AG04449 (cell line): Measurements from ENCODE around the gene PDE8B.

Source experiments
- CTCF ChIA-PET: fragments of 350-600 bp; formaldehyde crosslinking; extraction: SDS; loops from one replicate; lab custom pipeline; 2021; ENCODE audit warnings: antibody characterized with exemption; lab: Yijun Ruan, JAX
- POLR2A ChIA-PET: fragments of 400-600, 350-600 bp; formaldehyde crosslinking; extraction: SDS; loops from one replicate; lab custom pipeline; 2020; ENCODE audit warnings: antibody characterized with exemption, inconsistent platforms; lab: Yijun Ruan, JAX
- DNase-seq: peaks from one replicate; pipeline ENCODE4 v3.0.0-alpha.2; 2010; ENCODE audit warnings: low read depth, low spot score
- H3K4me3 ChIP-seq: 2 replicates; pipeline ENCODE4 v1.5.1; 2011; ENCODE audit warnings: low read depth, mild to moderate bottlenecking, control low read depth, low read length
- CTCF ChIP-seq: IDR thresholded peaks from one replicate; pipeline ENCODE4 v1.5.1; 2011; ENCODE audit warnings: mild to moderate bottlenecking, moderate library complexity, low read length, control low read depth, inconsistent platforms; ENCODE audit not compliant: insufficient read depth; ENCODE audit errors: missing control alignments

PDE8B gene

GRCh38 chr5:77391240-77391765, 180.8 kb downstream of the PDE8B start:
- no peak overlapping the region for H3K4me3 ChIP-seq
- TF ChIP-seq CTCF = no peak
- ChIA-PET POLR2A (no interaction called here), CTCF (interaction anchor here (1.2 kb wide), 1 partner anchor 101 kb away, joined by 3 read pairs; the partner anchor contains the start of gene WDR41)
- DNase-seq = no peak

GRCh38 chr5:77394064-77394715, 183.7 kb downstream of the PDE8B start:
- CTCF ChIA-PET = no interaction called here
- H3K4me3 ChIP-seq = no peak overlapping the region
- DNase-seq = no peak
- TF ChIP-seq CTCF = no peak
- POLR2A ChIA-PET = no interaction called here

GRCh38 chr5:77396017-77396416, 185.5 kb downstream of the PDE8B start:
- no peak for TF ChIP-seq CTCF
- CTCF ChIA-PET = no interaction called here

GRCh38 chr5:77397686-77398292, 187.3 kb downstream of the PDE8B start:
- CTCF ChIA-PET = no interaction called here
- DNase-seq = no peak
- POLR2A ChIA-PET = interaction anchor here (0.7 kb wide), 1 partner anchor 95 kb away, joined by 3 read pairs; no protein-coding TSS in a partner anchor
- H3K4me3 ChIP-seq = no peak overlapping the region
- no peak for TF ChIP-seq CTCF

More at GRCh38 chr5:77396017-77396416, 185.5 kb downstream of the PDE8B start:
- POLR2A ChIA-PET = no interaction called here
- H3K4me3 ChIP-seq = no peak overlapping the region
- no peak for DNase-seq

GRCh38 chr5:77398458-77398857, 188.0 kb downstream of the PDE8B start:
- ChIA-PET CTCF (no interaction called here), POLR2A (no interaction called here)
- no peak for DNase-seq
- no peak overlapping the region for H3K4me3 ChIP-seq
- no peak for TF ChIP-seq CTCF

GRCh38 chr5:77398896-77399295, 188.4 kb downstream of the PDE8B start:
- H3K4me3 ChIP-seq = no peak overlapping the region
- DNase-seq = no peak
- no peak for TF ChIP-seq CTCF
- ChIA-PET POLR2A (no interaction called here), CTCF (no interaction called here)
